ENCODE results near the gene IL1A. TPM values are rescaled to one million over a fixed set of nuclear protein-coding genes. Genes with fewer than 3 reads are reported as not detected.

The IL1A gene
- total and polyA plus RNA-seq, 2 donors from 2014 or later = 0.13 TPM; not detected in 1

DNA sequence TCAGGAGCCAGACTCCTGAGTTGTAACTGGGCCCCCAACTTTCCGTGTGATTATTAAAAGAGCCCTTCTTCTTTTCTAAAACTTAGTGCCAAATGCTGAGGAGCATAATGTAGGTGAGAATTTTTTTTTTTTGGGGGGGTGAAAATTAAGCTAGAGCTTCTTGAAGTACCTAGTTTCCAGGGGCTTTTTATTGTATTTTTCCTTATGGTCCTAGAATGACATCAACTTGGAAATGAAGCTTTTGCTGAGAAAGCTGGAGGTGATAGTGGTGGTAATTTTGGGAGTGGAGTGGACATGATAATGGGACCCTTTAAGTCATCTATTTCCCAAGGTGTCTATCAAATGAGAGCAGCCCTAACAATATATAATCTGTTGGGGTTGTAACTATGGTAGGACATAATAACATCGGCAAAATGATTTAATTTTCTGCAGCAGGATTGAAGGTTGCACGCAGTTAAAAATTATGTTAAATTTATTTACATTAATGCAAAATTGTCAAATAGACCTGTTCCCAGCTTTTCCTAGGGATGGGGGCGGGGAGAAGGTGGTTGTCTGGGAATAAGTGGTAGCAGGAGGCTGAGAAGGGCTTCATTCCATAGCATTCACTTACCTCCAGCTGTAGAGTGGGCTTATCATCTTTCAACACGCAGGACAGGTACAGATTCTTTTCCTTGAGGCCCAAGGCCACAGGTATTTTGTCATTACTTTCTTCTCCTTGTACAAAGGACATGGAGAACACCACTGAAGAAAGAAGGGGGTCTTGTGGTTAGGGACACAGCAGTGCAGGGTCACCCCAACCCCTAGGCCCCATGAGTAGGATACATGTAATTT is 46.6 kb upstream of the IL1A start:
- intact Hi-C loops (cut with DNase I) = no loop called here
- H3K4me1 ChIP-seq (ENCODE audit: control insufficient read depth in 2 of 3, insufficient read depth in 2 of 3, low read depth in 1 of 3, low read length in 3 of 3) = peaks cover 0 to 14% (median 6%) of the 10 kb centered on the region in 3 donors
- TF ChIP-seq, protein P1, sequence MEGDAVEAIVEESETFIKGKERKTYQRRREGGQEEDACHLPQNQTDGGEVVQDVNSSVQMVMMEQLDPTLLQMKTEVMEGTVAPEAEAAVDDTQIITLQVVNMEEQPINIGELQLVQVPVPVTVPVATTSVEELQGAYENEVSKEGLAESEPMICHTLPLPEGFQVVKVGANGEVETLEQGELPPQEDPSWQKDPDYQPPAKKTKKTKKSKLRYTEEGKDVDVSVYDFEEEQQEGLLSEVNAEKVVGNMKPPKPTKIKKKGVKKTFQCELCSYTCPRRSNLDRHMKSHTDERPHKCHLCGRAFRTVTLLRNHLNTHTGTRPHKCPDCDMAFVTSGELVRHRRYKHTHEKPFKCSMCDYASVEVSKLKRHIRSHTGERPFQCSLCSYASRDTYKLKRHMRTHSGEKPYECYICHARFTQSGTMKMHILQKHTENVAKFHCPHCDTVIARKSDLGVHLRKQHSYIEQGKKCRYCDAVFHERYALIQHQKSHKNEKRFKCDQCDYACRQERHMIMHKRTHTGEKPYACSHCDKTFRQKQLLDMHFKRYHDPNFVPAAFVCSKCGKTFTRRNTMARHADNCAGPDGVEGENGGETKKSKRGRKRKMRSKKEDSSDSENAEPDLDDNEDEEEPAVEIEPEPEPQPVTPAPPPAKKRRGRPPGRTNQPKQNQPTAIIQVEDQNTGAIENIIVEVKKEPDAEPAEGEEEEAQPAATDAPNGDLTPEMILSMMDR (IDR thresholded peaks at IDR 0.05; ENCODE audit: borderline replicate concordance, extremely low read depth, insufficient read depth) = no peak
- H3K9me3 ChIP-seq (ENCODE audit: control insufficient read depth in 2 of 3, insufficient read depth in 1 of 3, low read length in 3 of 3) = no peaks in the 10 kb centered on the region
- H3K9ac ChIP-seq (ENCODE audit: low read length in 3 of 3) = no peak overlapping the region
- FAIRE-seq (no peak), DNase-seq (no peak)
- H3K4me3 ChIP-seq (ENCODE audit: low read length in 3 of 3) = no peak overlapping the region
- H3K36me3 ChIP-seq (ENCODE audit: control insufficient read depth in 2 of 3, insufficient read depth in 3 of 3, low read length in 3 of 3) = no peaks in the 10 kb centered on the region
- H3K27me3 ChIP-seq (ENCODE audit: control insufficient read depth, insufficient read depth, low read length) = no peaks in the 10 kb centered on the region
- H3K27ac ChIP-seq (ENCODE audit: low read depth in 2 of 2, low read length in 2 of 2) = no peak overlapping the region

DNA sequence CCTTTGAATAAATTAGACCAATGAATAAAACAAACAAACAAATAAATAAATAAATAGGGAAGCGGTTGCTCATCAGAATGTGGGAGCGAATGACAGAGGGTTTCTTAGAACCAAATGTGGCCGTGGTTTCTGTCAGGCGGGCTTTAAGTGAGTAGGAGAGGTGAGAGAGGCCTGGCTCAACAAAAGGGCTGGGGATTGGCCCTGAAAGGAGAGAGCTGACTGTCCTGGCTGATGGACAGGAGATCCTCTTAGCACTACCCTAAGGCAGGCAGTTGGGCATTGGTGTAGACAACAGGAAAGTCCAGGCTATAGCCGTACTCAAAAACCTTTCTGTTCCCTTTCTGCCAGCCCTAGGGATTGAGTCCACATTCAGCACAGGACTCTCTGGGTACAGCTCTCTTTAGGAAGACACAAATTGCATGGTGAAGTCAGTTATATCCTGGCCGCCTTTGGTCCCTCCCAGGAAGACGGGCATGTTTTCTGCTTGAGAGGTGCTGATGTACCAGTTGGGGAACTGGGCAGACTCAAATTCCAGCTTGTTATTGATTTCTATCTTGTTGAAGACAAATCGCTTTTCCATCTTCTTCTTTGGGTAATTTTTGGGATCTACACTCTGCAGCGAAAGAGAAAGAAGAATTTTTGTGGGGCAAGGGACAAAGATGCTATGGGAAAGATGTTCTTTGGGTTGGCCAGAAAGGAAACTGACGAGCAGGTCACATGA is 45.8 kb upstream of the IL1A start:
- Histone ChIP-seq H3K4me3 (ENCODE audit: low read length in 3 of 3) (no peak overlapping the region), H3K27ac (ENCODE audit: low read depth in 2 of 2, low read length in 2 of 2) (no peak overlapping the region), H3K4me1 (ENCODE audit: control insufficient read depth in 2 of 3, insufficient read depth in 2 of 3, low read depth in 1 of 3, low read length in 3 of 3) (peaks cover 0 to 14% (median 6%) of the 10 kb centered on the region in 3 donors), H3K36me3 (ENCODE audit: control insufficient read depth in 2 of 3, insufficient read depth in 3 of 3, low read length in 3 of 3) (no peaks in the 10 kb centered on the region), H3K27me3 (ENCODE audit: control insufficient read depth, insufficient read depth, low read length) (no peaks in the 10 kb centered on the region), H3K9me3 (ENCODE audit: control insufficient read depth in 2 of 3, insufficient read depth in 1 of 3, low read length in 3 of 3) (no peaks in the 10 kb centered on the region), H3K9ac (ENCODE audit: low read length in 3 of 3) (no peak overlapping the region)
- FAIRE-seq = no peak
- DNase-seq = no peak
- TF ChIP-seq, protein P1 (IDR thresholded peaks at IDR 0.05; ENCODE audit: borderline replicate concordance, extremely low read depth, insufficient read depth) = no peak
- intact Hi-C loops (cut with DNase I) = no loop called here

DNA sequence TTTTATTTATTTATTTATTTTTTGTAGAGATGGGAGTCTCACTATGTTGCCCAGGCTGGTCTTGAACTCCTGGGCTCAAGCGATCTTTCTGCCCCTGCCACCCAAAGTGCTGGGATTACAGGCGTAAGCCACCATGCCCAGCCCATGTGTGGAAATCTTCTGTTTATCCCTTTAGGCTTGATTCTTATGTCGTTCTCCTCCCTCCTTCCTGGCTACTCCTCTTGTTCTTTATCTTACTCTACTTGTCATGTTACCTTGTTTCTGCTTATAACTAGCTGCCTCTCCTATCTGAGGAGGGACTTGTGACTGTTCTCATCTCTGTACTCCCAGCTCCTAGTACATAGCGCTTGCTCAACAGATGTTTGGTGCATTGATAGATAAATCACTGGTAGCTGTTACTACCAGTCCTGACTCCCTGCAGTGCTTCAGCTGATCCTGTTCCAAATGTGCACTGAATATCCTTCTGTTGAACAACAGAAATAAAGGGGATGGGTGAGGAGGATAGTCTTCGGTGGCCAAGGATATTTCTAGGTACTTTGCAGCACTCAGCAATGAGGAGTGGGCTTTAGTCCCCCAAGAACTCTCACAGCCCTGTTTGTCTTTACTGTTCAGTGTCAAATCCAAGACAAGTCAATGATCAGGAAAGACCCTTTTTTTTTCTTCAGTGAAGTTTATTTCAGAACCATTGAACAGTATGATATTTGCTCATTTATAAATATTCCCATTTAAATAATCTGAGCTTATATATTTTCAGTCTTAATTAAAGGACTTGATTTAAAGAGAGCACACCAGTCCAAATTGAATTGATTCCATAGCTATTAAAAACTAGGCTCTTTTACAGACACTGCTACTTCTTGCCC is 45.0 kb upstream of the IL1A start:
- intact Hi-C loops (cut with DNase I) = no loop called here
- Histone ChIP-seq H3K27me3 (ENCODE audit: control insufficient read depth, insufficient read depth, low read length) (no peaks in the 10 kb centered on the region), H3K9me3 (ENCODE audit: control insufficient read depth in 2 of 3, insufficient read depth in 1 of 3, low read length in 3 of 3) (no peaks in the 10 kb centered on the region), H3K9ac (ENCODE audit: low read length in 3 of 3) (no peak overlapping the region), H3K27ac (ENCODE audit: low read depth in 2 of 2, low read length in 2 of 2) (no peak overlapping the region), H3K36me3 (ENCODE audit: control insufficient read depth in 2 of 3, insufficient read depth in 3 of 3, low read length in 3 of 3) (no peaks in the 10 kb centered on the region), H3K4me3 (ENCODE audit: low read length in 3 of 3) (no peak overlapping the region), H3K4me1 (ENCODE audit: control insufficient read depth in 2 of 3, insufficient read depth in 2 of 3, low read depth in 1 of 3, low read length in 3 of 3) (peaks cover 0 to 12% (median 6%) of the 10 kb centered on the region in 3 donors)
- no peak for FAIRE-seq
- TF ChIP-seq, protein P1 (IDR thresholded peaks at IDR 0.05; ENCODE audit: borderline replicate concordance, extremely low read depth, insufficient read depth) = no peak
- no peak for DNase-seq

All from kidney (tissue), 14 donors.